HFFc6 (cell line): ENCODE measurements around the gene EHD3. TPM values are rescaled to one million over a fixed set of nuclear protein-coding genes. Genes with fewer than 3 reads are reported as not detected.

Source experiments
- DNase-seq: peaks from one replicate; pipeline ENCODE4 v3.0.0-alpha.2; 2018
- H3K27ac Mint-ChIP-seq: 2 replicates; pipeline ENCODE4 v1.8.0; 2020; ENCODE audit warnings: mild to moderate bottlenecking, mixed read lengths
- H3K27me3 Mint-ChIP-seq: 2 replicates; pipeline ENCODE4 v1.8.0; 2021; ENCODE audit warnings: mild to moderate bottlenecking, moderate library complexity, mixed read lengths; ENCODE audit not compliant: insufficient read depth
- H3K36me3 Mint-ChIP-seq: 2 replicates; pipeline ENCODE4 v1.8.0; 2021; ENCODE audit warnings: low read depth, mixed read lengths
- H3K4me1 Mint-ChIP-seq: 2 replicates; pipeline ENCODE4 v1.8.0; 2020; ENCODE audit warnings: low read depth, mixed read lengths
- H3K4me3 Mint-ChIP-seq: 2 replicates; pipeline ENCODE4 v1.8.0; 2020; ENCODE audit warnings: mild to moderate bottlenecking, moderate library complexity, mixed read lengths
- H3K9me3 Mint-ChIP-seq: 2 replicates; pipeline ENCODE4 v1.8.0; 2020; ENCODE audit warnings: mild to moderate bottlenecking, mixed read lengths
- CTCF ChIP-seq: fragments of 200-600 bp; sonication (generic); IDR thresholded peaks from 2 replicates; pipeline ENCODE4 v1.5.0; 2021; ENCODE audit warnings: antibody characterized with exemption, mild to moderate bottlenecking
- total RNA-seq, 6 experiments: library from RNA; stranded (reverse); fragmentation: NEBNext Ultra II Directional; extraction: Animal tissue kit (Norgen Biotek cat#: 25700); gene quantifications; 2 replicates in 1 of 6; 3 replicates in 5 of 6; pipeline ENCODE4 v1.2.3, GENCODE V29; 2021

EHD3 gene
- total RNA-seq, 6 experiments from 2014 or later, result 49.6 to 70.6 (median 62.0) TPM

GRCh38 chr2:31251851-31252250 is 17.9 kb downstream of the EHD3 start:
- Mint-ChIP-seq H3K4me3 (no peak overlapping the region), H3K4me1 (peaks cover 31% of the 10 kb centered on the region), H3K27me3 (peaks cover 2% of the 10 kb centered on the region), H3K9me3 (no peaks in the 10 kb centered on the region), H3K36me3 (peaks cover 23% of the 10 kb centered on the region), H3K27ac (no peak overlapping the region)
- no peak for TF ChIP-seq CTCF
- DNase-seq, result no peak

- DNase-seq, result no peak
- no peaks in the 10 kb centered on the region for H3K9me3 Mint-ChIP-seq
- peaks cover 25% of the 10 kb centered on the region for H3K36me3 Mint-ChIP-seq
- H3K27ac Mint-ChIP-seq, result no peak overlapping the region
- no peak; the same call in 1 of the 2 replicates for TF ChIP-seq CTCF
- no peak overlapping the region for H3K4me3 Mint-ChIP-seq
- H3K4me1 Mint-ChIP-seq, result peaks cover 17% of the 10 kb centered on the region
- peaks cover 2% of the 10 kb centered on the region for H3K27me3 Mint-ChIP-seq
Measured at GRCh38 chr2:31253356-31254131, 19.6 kb downstream of the EHD3 start.

- TF ChIP-seq CTCF, result no peak
- DNase-seq, result no peak
- H3K4me1 Mint-ChIP-seq, result peaks cover 24% of the 10 kb centered on the region
- H3K4me3 Mint-ChIP-seq, result no peak overlapping the region
- H3K27ac Mint-ChIP-seq, result no peak overlapping the region
- H3K9me3 Mint-ChIP-seq, result no peaks in the 10 kb centered on the region
- peaks cover 2% of the 10 kb centered on the region for H3K27me3 Mint-ChIP-seq
- peaks cover 31% of the 10 kb centered on the region for H3K36me3 Mint-ChIP-seq
Measured at GRCh38 chr2:31254237-31255203, 20.6 kb downstream of the EHD3 start.

- peaks cover 24% of the 10 kb centered on the region for H3K4me1 Mint-ChIP-seq
- peaks cover 35% of the 10 kb centered on the region for H3K36me3 Mint-ChIP-seq
- DNase-seq, result no peak
- no peak for TF ChIP-seq CTCF
- peaks cover 2% of the 10 kb centered on the region for H3K27me3 Mint-ChIP-seq
- H3K27ac Mint-ChIP-seq, result no peak overlapping the region
- H3K4me3 Mint-ChIP-seq, result no peak overlapping the region
- H3K9me3 Mint-ChIP-seq, result no peaks in the 10 kb centered on the region
Measured at GRCh38 chr2:31255911-31256571, 22.1 kb downstream of the EHD3 start.

- peaks cover 39% of the 10 kb centered on the region for H3K36me3 Mint-ChIP-seq
- peaks cover 2% of the 10 kb centered on the region for H3K27me3 Mint-ChIP-seq
- no peak overlapping the region for H3K27ac Mint-ChIP-seq
- no peaks in the 10 kb centered on the region for H3K9me3 Mint-ChIP-seq
- H3K4me1 Mint-ChIP-seq, result peaks cover 24% of the 10 kb centered on the region
- H3K4me3 Mint-ChIP-seq, result no peak overlapping the region; the same call in 1 of the 2 replicates
- no peak for DNase-seq
- no peak for TF ChIP-seq CTCF
Measured at GRCh38 chr2:31256611-31257382, 22.8 kb downstream of the EHD3 start.
